ENCODE measurements around the gene PTPN1.
A peak's percentile ranks its signal among the peaks of the same experiment; 100 is the strongest.

PTPN1 gene

DNA sequence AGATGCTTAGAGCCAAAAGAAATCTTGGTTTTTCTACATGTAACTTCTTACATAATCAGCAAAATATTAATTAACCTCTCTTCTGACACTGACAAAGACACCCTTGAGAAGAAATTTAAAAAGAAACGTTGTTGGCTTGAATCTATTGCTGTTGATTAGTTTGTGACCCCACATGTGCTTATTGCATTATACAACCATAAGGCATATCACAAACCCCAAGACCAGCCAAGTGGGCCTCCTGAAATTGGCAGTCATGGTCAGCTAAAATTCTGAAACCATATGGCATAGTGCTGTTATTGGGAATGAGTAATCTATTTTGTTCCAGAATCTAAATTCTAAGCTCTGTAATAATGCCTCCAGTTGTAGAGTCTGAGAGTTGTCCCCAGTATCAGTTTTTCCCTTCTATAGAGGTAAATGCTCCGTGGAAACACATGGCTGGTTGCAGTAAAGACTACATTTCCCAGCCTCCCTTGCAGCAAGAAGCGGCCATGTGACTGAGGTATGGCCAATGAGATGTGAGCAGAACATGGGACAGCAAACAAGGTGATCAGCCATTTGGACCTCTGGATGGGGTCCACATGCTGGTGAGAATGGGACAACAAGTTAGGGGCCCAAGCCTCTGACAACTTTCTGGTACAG lies 42.3 kb upstream of the PTPN1 start:
- no peak overlapping the region for H3K4me3 ChIP-seq (ENCODE audit: low read depth, low read length)
- peak; percentile 75 for DNase-seq (ENCODE audit: low read depth)
- no peak for TF ChIP-seq CTCF (conservative IDR thresholded peaks at IDR 0.05; ENCODE audit: low read depth, low read length)

GRCh38 chr20:50468378-50468798 lies 41.8 kb upstream of the PTPN1 start:
- no peak overlapping the region for H3K4me3 ChIP-seq (ENCODE audit: low read depth, low read length)
- no peak for TF ChIP-seq CTCF (conservative IDR thresholded peaks at IDR 0.05; ENCODE audit: low read depth, low read length)
- DNase-seq (ENCODE audit: low read depth), result no peak

DNA sequence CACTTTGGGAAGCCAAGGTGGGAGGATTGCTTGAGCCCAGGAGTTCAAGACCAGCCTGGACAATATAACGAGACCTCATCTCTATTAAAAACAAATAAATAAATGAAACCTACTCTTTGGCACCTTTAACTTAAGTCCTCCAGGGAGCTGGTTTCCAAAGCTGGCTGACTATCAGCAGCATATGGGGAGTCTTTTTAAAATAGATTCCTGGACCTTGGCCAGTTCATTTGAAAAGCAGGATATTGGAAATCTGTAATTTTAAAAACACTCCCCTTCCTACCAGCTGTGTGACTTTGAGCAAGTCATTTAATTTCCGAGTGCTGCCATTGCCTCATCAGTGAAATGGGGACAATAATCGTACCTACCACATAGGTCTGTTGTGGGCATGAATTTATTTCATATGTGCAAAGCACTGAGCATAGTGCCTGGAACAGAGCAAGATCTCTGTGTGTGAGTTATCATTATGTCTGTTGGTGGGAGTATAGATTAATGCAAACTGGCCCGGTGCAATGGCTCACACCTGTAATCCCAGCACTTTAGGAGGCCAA lies 40.9 kb upstream of the PTPN1 start:
- no peak for DNase-seq (ENCODE audit: low read depth)
- TF ChIP-seq CTCF (conservative IDR thresholded peaks at IDR 0.05; ENCODE audit: low read depth, low read length), result no peak
- H3K4me3 ChIP-seq (ENCODE audit: low read depth, low read length), result no peak overlapping the region

GRCh38 chr20:50469796-50470195 lies 40.4 kb upstream of the PTPN1 start:
- no peak overlapping the region for H3K4me3 ChIP-seq (ENCODE audit: low read depth, low read length)
- no peak for TF ChIP-seq CTCF (conservative IDR thresholded peaks at IDR 0.05; ENCODE audit: low read depth, low read length)
- DNase-seq (ENCODE audit: low read depth), result no peak

GRCh38 chr20:50470264-50470858 lies 39.8 kb upstream of the PTPN1 start:
- peak; percentile 58 for DNase-seq (ENCODE audit: low read depth)
- TF ChIP-seq CTCF (conservative IDR thresholded peaks at IDR 0.05; ENCODE audit: low read depth, low read length), result no peak
- H3K4me3 ChIP-seq (ENCODE audit: low read depth, low read length), result no peak overlapping the region

DNA sequence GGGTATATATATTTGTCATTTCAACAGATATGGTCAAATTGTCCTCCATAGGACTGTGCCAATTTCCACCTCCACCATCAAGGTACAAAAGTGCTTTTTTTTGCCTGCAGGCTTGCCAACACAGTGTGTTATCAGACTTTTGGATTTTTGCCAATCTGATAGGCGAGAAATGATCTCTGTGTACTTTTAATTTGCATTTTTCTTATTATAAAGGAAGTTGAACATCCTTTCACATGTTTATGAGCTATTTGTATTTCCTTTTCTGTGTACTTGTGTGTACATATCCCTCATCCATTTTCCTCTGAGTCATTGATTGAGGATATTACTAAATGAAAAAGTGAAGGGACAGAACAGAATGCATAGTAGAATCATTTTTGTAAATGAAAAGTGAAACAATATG lies 39.0 kb upstream of the PTPN1 start:
- no peak for TF ChIP-seq CTCF (conservative IDR thresholded peaks at IDR 0.05; ENCODE audit: low read depth, low read length)
- no peak for DNase-seq (ENCODE audit: low read depth)
- no peak overlapping the region for H3K4me3 ChIP-seq (ENCODE audit: low read depth, low read length)

All from choroid plexus epithelial cell (primary cell).